HG03558 (cell line): ENCODE results near the gene BEAN1.

Experiments used
- ATAC-seq: cut with Tn5 transposase; IDR thresholded peaks from one replicate; pipeline ENCODE4 v1.9.1; 2021; ENCODE audit warnings: moderate number of reproducible peaks; ENCODE audit not compliant: unreplicated experiment; ENCODE audit errors: extremely low read depth

BEAN1 gene

GRCh38 chr16:66391726-66392670 is 35.1 kb upstream of the BEAN1 start:
- no peak for ATAC-seq

DNA sequence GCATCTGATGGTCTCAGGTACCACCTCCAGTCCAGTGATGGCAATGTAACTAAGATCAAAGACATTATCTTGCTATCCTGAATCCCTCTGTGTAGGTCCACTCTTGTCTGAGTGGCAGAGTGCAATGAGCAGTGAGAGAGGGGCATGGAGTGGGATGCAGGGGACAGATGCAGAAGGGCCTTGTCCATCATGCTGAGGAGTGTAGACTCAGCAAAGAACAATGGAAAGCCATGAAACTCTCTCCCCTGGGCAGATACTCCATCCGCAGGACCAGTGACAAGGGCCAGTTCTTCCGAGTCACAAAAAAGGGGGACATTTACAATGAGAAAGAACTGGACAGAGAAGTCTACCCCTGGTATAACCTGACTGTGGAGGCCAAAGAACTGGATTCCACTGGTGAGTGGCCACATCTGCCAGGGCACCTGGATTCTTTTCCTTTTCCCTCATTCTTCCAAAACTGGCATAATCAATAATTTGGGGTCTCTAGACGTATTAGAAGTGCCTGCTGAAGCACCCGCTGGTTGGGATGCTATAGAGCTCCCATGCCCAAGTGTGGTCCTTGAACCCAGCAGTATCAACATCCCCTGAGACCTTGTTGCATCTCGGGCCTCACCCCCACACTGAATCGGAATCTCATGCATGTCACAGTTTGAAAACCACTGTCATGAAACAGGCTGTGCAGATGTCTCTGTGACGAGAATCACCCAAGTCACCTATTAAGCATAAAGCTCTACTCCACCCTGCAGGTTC is 31.1 kb upstream of the BEAN1 start:
- ATAC-seq = no peak

GRCh38 chr16:66397736-66398433 is 29.2 kb upstream of the BEAN1 start:
- ATAC-seq = no peak

DNA sequence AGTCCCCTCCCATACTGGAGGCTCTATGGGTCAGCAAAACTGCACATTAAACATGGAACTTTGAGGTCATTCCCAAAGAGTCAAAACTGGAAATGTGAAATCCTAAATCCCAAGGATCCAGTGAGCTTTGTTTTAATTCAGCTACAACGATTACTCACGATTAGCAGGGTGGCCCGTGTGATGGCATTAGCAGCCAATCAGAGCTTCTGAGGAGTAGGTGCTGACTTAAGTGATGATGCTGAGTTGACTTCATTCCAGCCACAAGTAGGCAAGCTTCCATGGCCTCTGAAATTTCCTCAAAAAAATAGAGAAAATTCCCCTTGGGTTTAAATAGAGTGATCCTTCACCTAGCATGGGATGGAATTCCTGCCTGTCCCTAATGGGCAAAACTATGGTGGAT is 28.1 kb upstream of the BEAN1 start:
- ATAC-seq = no peak

- ATAC-seq = no peak
Observed at GRCh38 chr16:66399930-66400329, 27.2 kb upstream of the BEAN1 start.

DNA sequence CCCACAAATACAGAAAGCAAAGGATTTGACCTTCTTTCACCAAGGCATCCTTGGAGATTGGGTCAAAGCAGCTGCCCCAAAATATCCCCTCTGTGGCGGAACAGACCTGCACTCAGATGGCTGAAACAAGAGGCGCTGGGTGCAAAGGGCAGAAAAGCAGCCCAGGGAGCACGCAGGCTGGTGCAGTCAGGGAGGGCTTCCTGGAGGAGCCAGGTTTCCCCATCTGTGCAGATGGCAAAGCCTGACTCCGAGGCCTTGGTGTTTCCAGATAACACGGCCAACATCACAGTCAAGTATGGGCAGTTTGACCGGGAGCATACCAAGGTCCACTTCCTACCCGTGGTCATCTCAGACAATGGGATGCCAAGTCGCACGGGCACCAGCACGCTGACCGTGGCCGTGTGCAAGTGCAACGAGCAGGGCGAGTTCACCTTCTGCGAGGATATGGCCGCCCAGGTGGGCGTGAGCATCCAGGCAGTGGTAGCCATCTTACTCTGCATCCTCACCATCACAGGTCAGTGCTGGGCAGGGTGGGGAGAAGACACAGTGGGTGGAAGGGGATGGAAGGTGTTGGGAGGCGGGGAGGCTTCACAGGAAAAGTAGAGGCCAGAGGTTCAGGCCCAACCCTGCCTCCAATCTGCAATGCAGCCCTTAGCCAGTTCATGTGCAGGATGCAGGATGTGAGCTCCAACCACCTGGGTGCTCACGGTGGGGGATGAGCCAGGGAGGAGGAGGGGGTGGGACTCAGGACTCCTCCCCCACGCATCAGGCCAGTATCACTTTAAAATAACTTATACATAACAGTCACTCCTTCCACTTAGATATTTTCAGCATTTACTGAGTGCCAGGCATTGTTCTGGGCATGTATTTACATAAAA is 26.4 kb upstream of the BEAN1 start:
- no peak for ATAC-seq

DNA sequence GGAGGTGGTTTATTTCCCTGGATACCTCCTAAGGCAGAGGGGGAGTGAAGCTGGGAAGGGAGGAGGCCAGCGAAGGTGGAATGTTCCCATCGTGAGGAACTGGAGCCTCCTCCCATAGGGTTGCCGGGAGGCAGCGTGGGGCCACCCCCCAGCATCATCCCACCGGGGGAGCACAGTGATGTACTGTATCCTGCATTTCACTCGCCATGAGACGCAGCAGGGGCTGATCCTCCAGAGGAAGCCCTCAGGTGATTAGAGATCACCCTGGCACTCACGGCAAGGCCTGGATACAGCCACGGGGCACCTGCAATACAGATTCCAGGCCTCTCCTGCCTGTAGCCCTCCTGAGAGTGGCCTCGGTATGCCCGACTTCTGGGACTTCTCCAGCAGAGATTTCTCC is 25.5 kb upstream of the BEAN1 start:
- ATAC-seq = no peak

DNA sequence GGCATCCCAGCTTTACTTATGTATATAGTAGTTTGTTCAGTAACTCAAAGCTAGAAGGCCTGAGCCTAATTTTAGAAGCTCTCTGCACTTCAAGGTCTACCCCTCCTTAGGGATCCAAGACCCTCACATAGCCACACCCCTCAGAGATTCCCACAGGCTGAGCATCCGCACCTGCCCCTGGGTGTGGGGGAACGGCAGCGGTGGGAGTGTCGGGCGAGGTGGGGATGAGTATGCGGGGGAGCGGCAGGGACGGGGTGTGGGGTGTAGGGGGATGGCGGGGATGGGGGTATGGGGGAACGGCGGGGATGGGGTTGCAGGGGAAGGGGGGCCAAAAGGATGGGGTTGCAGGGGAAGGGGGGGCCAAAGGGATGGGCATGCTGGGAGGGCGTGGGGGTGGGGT is 24.9 kb upstream of the BEAN1 start:
- ATAC-seq = no peak

DNA sequence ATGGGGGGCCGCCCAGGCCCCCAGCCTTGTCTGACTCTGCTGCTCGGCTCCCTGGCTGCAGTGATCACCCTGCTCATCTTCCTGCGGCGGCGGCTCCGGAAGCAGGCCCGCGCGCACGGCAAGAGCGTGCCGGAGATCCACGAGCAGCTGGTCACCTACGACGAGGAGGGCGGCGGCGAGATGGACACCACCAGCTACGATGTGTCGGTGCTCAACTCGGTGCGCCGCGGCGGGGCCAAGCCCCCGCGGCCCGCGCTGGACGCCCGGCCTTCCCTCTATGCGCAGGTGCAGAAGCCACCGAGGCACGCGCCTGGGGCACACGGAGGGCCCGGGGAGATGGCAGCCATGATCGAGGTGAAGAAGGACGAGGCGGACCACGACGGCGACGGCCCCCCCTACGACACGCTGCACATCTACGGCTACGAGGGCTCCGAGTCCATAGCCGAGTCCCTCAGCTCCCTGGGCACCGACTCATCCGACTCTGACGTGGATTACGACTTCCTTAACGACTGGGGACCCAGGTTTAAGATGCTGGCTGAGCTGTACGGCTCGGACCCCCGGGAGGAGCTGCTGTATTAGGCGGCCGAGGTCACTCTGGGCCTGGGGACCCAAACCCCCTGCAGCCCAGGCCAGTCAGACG is 24.4 kb upstream of the BEAN1 start:
- ATAC-seq = no peak

- no peak for ATAC-seq
Observed at GRCh38 chr16:66403531-66404145, 23.5 kb upstream of the BEAN1 start.

DNA sequence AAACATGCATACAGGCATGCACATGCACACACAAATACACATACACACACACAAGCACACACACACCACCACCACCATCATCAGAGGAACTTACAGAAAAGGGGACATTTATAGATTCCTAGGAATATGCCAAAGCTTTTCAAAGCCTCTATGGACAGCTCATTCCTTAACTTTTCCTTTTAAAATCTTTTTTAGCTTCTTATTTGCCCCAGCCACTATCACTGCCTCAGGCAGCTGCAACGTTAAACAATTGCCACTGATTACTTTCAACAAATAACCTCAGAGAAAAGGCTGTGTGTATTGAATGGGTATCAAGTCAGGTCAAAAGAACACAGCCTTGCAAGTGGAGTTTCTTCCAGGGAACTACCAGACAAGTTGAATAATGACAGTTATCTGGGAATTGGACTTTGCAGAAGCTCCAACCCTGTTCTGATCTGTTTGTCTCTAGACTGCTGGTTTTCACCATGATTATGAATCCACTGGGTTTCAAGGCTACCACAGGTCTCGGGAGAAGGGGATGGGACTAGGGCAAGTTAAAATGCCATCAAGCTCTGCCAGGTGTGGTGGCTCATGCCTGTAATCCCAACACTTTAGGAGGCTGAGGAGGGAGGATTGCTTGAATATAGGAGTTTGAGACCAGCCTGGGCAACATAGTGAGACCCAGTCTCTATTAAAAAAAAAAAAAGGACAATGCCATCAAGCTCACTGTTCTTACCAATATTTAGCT is 21.9 kb upstream of the BEAN1 start:
- no peak for ATAC-seq

GRCh38 chr16:66406534-66407221 is 20.4 kb upstream of the BEAN1 start:
- no peak for ATAC-seq

- no peak for ATAC-seq
Observed at GRCh38 chr16:66408163-66409048, 18.7 kb upstream of the BEAN1 start.

- ATAC-seq = no peak
Observed at GRCh38 chr16:66409156-66409555, 17.9 kb upstream of the BEAN1 start.

DNA sequence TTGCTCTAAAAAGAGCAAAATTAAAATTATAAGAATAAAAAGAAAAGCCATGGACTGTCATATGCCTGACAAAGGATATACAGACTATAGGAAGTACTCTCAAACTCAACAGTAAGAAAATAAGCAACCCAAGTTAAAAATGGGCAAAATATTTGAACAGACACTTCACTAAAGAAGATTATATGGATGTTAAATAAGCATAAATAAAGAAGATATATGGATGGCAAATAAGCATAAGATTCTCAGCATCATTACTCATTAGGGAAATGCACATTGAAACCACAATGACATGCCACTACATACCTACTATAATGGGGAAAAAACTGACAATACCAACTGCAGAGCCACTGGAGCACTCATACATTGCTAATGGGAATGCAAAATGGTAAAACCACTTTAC is 14.9 kb upstream of the BEAN1 start:
- no peak for ATAC-seq

DNA sequence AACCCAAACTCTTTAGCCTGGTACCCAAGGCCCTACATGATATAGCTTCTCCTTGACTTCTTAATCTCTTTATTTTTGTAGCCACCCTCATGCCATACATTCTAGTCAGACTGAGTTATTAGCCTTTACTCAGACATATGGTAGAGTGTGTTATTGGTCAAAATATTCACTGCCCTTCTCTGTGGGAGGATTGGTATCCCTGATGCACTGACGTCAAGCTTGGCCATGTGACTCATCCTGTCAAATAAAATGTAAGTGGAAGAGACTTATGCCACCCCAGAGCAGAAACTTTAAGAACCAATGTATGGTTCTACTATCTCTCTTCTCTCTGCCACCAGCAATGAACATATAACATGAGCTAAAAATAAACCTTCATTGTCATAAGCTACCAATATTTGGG is 12.2 kb upstream of the BEAN1 start:
- no peak for ATAC-seq

DNA sequence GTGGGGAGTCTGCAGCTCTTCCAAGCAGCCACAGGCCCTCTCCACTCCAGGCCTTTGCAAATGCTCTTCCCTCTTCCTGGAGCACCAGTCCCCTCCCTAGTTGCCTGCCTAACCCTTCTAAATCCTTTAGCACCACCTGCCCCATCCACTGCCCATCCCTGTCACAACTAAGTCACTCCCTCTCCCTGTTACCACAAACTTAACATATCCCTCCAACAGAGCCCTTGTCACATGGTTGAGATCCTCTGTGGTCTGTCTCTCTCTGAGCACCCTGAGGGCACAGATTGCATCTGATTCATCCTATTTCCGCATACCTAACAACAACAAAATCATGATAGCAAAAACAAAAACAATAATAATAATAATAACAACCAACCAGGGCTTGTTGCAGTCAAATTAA is 11.0 kb upstream of the BEAN1 start:
- no peak for ATAC-seq
